Measurements from ENCODE around the gene SLC26A4. TPM values are rescaled to one million over a fixed set of nuclear protein-coding genes. Genes with fewer than 3 reads are reported as not detected.

SLC26A4 gene
- total RNA-seq, 1 experiment from 2014 or later: not detected

DNA sequence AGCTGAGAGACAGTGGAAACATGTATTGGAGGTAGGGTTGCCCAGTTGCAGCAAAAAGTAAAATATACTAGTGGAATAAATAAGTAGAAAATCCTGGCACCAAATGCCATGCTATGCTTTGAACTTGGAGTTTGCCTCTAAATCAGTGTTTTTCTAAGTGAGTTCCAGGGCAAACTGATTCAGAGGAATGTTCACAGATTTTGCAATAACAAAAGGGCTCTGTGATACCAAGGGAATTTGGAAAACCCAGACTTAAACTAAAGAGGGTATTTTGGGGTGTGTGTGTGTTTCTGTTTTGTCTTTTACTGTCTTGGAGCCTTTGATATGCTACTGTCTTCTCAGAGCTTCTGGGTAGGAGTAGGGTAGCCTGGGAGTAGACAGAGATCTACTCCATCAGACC, 39.9 kb downstream of the SLC26A4 start:
- Histone ChIP-seq H3K9me3 (no peaks in the 10 kb centered on the region), H3K27me3 (replicated peaks; ENCODE audit: control insufficient read depth, insufficient read depth, low read length) (no peaks in the 10 kb centered on the region), H3K4me1 (no peaks in the 10 kb centered on the region), H3K4me3 (ENCODE audit: low read depth, low read length) (no peak overlapping the region), H3K36me3 (ENCODE audit: control insufficient read depth, insufficient read depth, low read length) (no peaks in the 10 kb centered on the region)
- intact Hi-C loops (cut with micrococcal nuclease; ENCODE audit: unreplicated experiment): no loop called here
- BruUV-seq (replicated peaks): no TSS peak
- TF ChIP-seq, protein P1, sequence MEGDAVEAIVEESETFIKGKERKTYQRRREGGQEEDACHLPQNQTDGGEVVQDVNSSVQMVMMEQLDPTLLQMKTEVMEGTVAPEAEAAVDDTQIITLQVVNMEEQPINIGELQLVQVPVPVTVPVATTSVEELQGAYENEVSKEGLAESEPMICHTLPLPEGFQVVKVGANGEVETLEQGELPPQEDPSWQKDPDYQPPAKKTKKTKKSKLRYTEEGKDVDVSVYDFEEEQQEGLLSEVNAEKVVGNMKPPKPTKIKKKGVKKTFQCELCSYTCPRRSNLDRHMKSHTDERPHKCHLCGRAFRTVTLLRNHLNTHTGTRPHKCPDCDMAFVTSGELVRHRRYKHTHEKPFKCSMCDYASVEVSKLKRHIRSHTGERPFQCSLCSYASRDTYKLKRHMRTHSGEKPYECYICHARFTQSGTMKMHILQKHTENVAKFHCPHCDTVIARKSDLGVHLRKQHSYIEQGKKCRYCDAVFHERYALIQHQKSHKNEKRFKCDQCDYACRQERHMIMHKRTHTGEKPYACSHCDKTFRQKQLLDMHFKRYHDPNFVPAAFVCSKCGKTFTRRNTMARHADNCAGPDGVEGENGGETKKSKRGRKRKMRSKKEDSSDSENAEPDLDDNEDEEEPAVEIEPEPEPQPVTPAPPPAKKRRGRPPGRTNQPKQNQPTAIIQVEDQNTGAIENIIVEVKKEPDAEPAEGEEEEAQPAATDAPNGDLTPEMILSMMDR (IDR thresholded peaks at IDR 0.05; ENCODE audit: insufficient read depth in 1 of 2, low read depth in 1 of 2, low read length in 1 of 2, severe bottlenecking in 1 of 2, unreplicated experiment in 1 of 2): no peak
- Mint-ChIP-seq H3K4me3 (ENCODE audit: unreplicated experiment) (no peak overlapping the region), H3K4me1 (ENCODE audit: low read depth, unreplicated experiment) (no peaks in the 10 kb centered on the region), H3K9me3 (ENCODE audit: unreplicated experiment) (no peaks in the 10 kb centered on the region), H3K36me3 (ENCODE audit: insufficient read depth, unreplicated experiment) (no peaks in the 10 kb centered on the region), H3K27me3 (ENCODE audit: insufficient read depth, unreplicated experiment) (peaks cover 19% of the 10 kb centered on the region), H3K27ac (ENCODE audit: unreplicated experiment) (no peak overlapping the region)
- ChIA-PET POLR2A (no interaction called here), CTCF (no interaction called here)
- DNase-seq: no peak

GRCh38 chr7:107701191-107701590, 40.6 kb downstream of the SLC26A4 start:
- no peaks in the 10 kb centered on the region for H3K4me1 ChIP-seq
- no peaks in the 10 kb centered on the region for H3K36me3 ChIP-seq (ENCODE audit: control insufficient read depth, insufficient read depth, low read length)
- no TSS peak for BruUV-seq (replicated peaks)
- H3K4me1 Mint-ChIP-seq (ENCODE audit: low read depth, unreplicated experiment): no peaks in the 10 kb centered on the region
- ChIA-PET CTCF (no interaction called here), POLR2A (no interaction called here)
- H3K27ac Mint-ChIP-seq (ENCODE audit: unreplicated experiment): no peak overlapping the region
- TF ChIP-seq, protein P1 (IDR thresholded peaks at IDR 0.05; ENCODE audit: insufficient read depth in 1 of 2, low read depth in 1 of 2, low read length in 1 of 2, severe bottlenecking in 1 of 2, unreplicated experiment in 1 of 2): no peak
- no peak for DNase-seq
- H3K4me3 ChIP-seq (ENCODE audit: low read depth, low read length): no peak overlapping the region
- no peaks in the 10 kb centered on the region for H3K27me3 ChIP-seq (replicated peaks; ENCODE audit: control insufficient read depth, insufficient read depth, low read length)
- intact Hi-C loops (cut with micrococcal nuclease; ENCODE audit: unreplicated experiment): no loop called here
- H3K9me3 Mint-ChIP-seq (ENCODE audit: unreplicated experiment): no peaks in the 10 kb centered on the region
- H3K9me3 ChIP-seq: no peaks in the 10 kb centered on the region
- no peak overlapping the region for H3K4me3 Mint-ChIP-seq (ENCODE audit: unreplicated experiment)
- H3K27me3 Mint-ChIP-seq (ENCODE audit: insufficient read depth, unreplicated experiment): peaks cover 19% of the 10 kb centered on the region
- no peaks in the 10 kb centered on the region for H3K36me3 Mint-ChIP-seq (ENCODE audit: insufficient read depth, unreplicated experiment)

GRCh38 chr7:107703219-107703618, 42.6 kb downstream of the SLC26A4 start:
- DNase-seq: no peak
- TF ChIP-seq, protein P1 (IDR thresholded peaks at IDR 0.05; ENCODE audit: insufficient read depth in 1 of 2, low read depth in 1 of 2, low read length in 1 of 2, severe bottlenecking in 1 of 2, unreplicated experiment in 1 of 2): no peak
- H3K36me3 ChIP-seq (ENCODE audit: control insufficient read depth, insufficient read depth, low read length): no peaks in the 10 kb centered on the region
- Mint-ChIP-seq H3K9me3 (ENCODE audit: unreplicated experiment) (no peaks in the 10 kb centered on the region), H3K36me3 (ENCODE audit: insufficient read depth, unreplicated experiment) (no peaks in the 10 kb centered on the region), H3K27ac (ENCODE audit: unreplicated experiment) (no peak overlapping the region), H3K4me3 (ENCODE audit: unreplicated experiment) (no peak overlapping the region), H3K27me3 (ENCODE audit: insufficient read depth, unreplicated experiment) (peaks cover 23% of the 10 kb centered on the region), H3K4me1 (ENCODE audit: low read depth, unreplicated experiment) (peaks cover 3% of the 10 kb centered on the region)
- ChIA-PET CTCF (no interaction called here), POLR2A (no interaction called here)
- no peaks in the 10 kb centered on the region for H3K9me3 ChIP-seq
- no peak overlapping the region for H3K4me3 ChIP-seq (ENCODE audit: low read depth, low read length)
- no peaks in the 10 kb centered on the region for H3K4me1 ChIP-seq
- H3K27me3 ChIP-seq (replicated peaks; ENCODE audit: control insufficient read depth, insufficient read depth, low read length): no peaks in the 10 kb centered on the region
- intact Hi-C loops (cut with micrococcal nuclease; ENCODE audit: unreplicated experiment): no loop called here
- no TSS peak for BruUV-seq (replicated peaks)

Measured in Caco-2 (cell line).